GM18499 (cell line): ENCODE measurements around the gene IKZF1.

ENCODE experiments used
- ATAC-seq: cut with Tn5 transposase; IDR thresholded peaks from one replicate; pipeline ENCODE4 v1.9.1; 2021; ENCODE audit warnings: moderate number of reproducible peaks; ENCODE audit not compliant: insufficient read depth, unreplicated experiment

Gene IKZF1

GRCh38 chr7:50282813-50283605 lies 21.5 kb upstream of the IKZF1 start:
- no peak for ATAC-seq

GRCh38 chr7:50283731-50284130 lies 20.8 kb upstream of the IKZF1 start:
- ATAC-seq: no peak

DNA sequence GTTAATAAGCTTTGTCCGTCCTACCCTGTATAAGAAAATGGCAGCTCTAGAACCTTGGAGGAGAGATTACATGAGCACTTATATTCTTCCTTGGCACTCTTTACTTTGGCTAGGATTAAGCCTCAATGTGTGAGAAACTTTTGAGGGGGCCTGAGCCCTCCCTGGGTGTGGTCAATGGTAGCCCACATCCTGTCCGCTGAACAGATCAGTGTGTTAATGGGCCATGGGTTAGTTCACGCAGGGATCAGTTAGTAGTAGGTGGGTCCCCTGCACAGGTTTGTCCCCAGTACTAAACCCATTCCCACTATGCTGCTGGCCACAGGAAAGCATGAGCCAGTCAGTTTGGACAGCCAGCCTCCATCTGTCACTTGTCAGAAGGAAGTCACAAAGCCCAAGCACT lies 20.2 kb upstream of the IKZF1 start:
- ATAC-seq: no peak

DNA sequence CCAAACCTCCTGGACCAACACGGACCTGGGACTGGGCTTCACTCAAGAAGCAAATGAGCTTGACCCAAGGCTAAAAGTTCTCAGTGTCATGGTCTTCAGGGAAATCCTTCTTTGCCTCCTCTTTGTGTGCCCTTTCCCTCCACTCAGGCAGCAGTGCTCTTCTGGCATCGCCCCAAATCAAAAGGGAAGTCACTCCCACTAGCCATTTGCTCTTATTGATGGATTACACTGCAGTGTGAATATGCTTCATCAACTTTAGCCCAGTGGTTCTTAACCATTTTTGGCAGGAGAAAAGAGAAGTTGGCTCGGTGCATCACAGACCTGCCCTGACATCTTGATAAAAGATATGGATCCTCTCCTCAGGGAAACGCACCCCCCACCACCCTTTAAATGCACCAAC lies 19.2 kb upstream of the IKZF1 start:
- ATAC-seq: no peak

DNA sequence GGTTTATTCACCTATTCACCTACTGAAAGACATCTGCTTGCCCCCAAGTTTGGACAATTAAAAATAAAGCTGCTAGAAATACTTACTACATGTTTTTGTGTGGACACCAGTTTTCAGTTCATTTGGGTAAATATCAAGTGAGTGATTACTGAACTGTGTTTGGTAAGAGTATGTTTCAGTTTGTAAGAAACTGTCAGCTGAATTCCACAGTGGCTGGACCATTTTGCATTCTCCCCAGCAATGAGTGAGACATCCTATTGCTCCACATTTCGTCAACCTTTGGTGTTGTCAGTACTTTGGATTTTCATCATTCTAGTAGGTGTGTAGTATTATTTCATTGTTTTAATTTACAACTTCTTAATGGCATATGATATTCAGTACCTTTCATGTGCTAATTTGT lies 17.4 kb upstream of the IKZF1 start:
- no peak for ATAC-seq

DNA sequence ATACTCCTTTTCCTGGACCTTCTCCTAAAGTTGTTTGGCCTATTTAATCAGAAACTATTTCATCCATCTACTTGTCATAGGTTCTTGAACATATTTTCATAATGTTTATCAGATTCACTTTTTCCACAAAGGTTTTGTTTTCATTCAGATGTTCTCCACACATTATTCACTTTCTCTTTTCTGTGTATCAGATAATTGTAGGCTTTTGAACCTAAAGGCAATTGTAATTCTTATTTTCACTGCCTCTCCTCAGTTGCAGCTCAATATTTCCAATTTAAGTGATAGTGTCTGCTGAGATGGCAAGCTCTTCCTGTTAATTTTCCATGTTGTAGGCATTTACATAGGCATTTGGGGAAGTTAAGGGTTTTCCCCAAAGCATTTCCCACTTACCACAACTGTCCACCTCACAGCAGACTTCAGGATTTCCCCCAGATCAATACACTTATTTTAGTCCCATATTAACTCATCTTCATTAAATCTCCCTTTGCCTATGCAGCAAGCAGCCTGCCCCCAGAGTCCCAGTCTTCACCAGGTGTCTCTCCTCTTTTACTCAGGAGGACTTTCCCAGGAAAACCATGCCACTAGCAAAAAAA lies 12.3 kb upstream of the IKZF1 start:
- no peak for ATAC-seq

DNA sequence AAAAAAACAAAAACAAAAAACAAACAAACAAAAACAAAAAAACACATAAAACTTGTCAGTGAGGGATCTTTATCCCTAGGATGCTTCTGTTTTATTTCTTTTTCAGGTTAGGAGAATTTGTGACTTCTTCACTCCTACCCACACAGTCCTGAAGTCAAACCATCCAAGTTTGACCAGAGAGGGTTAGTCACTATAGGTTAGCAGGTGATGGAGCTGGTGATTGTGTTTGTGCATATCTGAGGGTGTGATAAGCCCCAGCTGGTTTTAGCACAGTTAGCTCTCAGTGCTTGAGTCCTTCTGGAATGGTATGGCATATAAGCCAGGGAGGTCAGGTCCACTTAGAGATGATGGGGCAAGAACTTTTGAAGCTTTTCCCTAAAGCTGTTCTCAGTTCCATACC lies 11.8 kb upstream of the IKZF1 start:
- ATAC-seq: no peak

DNA sequence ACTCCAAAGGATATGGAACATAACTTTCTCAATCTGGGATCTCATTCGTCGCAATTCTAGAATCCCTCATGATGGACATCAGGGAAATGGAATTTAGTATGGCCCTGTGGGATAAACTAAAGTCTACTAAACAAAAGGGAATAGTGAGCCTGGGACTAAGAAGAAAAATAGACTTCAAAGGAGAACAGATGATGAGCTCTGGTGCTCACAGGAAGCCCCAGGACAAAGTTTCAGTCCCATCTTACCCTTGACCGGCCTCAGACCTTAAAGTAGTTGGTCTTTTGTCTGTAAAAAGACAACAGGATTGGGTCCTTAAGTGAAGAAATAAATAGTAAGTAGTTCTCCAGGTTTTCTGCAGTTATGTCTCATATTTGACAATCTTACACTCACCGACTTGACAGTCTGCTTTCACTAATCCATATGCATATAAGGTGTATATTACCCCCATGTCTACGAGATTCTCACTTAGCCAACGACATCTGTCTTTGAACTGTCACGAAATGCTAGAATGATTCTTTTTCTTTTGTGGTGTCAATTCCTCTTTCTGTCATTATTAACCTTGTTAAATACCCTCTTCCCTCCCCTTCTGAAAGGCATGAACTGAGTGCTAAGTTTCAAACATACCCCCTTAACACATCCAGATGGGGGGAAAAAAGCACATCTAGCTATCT lies 10.9 kb upstream of the IKZF1 start:
- ATAC-seq: peak; percentile 69

DNA sequence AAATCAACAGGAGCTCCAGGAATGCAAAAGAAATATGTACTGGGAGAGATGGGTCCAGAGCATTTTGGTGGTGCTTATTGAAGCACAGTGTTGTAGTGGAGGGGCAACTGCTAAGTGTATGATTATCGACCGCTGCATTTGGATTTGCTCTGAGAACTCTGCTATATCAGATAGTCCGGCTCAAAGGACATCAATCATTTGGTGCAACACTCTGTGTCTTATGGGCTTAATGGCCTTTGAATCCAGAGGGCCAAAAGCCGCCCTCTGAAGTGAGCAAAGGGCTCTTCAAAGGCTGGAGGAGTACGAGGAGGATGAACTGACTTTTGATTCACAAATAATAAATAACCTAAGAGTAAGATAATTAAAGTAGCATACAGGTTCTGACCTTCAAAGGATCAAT lies 9.4 kb upstream of the IKZF1 start:
- no peak for ATAC-seq

- ATAC-seq: no peak
Observed at GRCh38 chr7:50296799-50297198, 7.7 kb upstream of the IKZF1 start.

DNA sequence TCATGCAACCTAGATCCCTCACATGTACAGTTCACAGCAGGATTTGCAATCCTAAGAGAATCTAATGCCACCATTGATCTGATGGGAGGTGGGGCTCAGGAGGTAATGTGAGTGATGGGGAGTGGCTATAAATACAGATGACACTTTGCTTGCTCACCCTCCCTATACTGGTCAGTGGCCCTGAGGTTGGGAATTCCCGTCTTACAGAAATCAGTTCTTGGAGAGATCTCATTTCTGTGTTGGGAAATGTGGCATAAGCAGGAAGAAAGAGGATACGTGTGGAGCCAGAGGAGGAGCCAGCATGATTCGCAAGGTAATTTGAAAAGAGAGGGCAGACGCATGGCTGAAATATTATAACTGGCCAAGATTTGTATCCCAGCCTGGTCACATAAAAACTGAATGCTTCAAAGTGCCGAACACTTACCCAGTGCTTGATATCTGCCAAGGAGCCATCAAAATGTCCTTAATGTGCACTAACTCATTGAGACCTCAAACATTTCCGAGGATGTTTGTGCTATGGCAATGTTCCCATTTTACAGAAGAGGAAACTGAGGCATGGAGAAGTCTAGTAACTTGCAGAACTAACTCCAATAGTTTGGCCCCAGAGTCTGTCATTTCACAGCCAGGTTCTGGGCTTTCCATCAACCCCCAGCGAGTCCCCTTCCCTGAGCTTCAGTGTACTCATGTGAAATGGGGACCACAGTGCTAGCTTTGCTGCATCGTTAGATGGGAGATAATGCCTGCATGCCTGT lies 5.5 kb upstream of the IKZF1 start:
- ATAC-seq: no peak

GRCh38 chr7:50300336-50300735 lies 4.2 kb upstream of the IKZF1 start:
- no peak for ATAC-seq

GRCh38 chr7:50302486-50303334 lies 1.8 kb upstream of the IKZF1 start:
- no peak for ATAC-seq

DNA sequence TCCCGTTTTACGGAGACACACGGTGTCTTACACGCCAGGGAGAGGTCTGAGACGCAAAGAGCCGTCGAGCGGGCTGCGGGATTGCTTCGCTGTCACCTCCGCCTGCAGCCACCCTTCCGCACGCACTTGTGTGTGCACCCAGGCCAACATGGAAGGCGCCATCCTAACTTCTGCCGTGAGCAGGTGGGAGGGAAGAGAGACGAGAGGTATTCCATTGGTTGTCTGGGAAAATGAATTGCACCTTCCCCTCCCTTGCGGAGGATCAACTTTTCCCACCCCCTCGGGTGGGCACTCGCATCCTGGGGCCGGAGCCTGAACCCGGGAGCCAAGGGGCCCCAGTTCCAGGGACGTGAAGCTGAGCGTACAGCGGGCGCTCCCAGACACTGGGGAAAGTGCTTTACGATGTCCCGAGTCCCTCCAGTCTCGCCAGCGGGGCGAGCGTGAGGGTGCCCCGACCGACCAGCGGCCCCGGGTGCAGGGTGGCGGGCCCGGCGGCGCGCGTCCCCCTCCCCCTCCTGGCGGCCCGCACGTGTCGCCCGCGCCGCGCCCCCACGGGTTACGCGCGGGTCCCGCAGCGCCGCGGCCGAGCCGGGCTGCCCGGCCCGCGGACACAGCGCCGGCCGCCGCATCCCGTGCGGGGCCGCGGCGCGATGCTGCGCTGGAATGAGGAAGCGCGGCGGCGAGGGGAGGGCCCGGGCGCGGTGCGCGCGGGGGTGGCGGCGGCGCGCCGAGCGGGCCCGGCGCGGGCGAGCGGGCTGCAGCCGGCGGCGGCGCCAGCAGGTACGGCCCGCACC lies 984 bp upstream of the IKZF1 start:
- no peak for ATAC-seq

GRCh38 chr7:50304911-50305582 lies 531 bp downstream of the IKZF1 start:
- peak; percentile 24 for ATAC-seq

DNA sequence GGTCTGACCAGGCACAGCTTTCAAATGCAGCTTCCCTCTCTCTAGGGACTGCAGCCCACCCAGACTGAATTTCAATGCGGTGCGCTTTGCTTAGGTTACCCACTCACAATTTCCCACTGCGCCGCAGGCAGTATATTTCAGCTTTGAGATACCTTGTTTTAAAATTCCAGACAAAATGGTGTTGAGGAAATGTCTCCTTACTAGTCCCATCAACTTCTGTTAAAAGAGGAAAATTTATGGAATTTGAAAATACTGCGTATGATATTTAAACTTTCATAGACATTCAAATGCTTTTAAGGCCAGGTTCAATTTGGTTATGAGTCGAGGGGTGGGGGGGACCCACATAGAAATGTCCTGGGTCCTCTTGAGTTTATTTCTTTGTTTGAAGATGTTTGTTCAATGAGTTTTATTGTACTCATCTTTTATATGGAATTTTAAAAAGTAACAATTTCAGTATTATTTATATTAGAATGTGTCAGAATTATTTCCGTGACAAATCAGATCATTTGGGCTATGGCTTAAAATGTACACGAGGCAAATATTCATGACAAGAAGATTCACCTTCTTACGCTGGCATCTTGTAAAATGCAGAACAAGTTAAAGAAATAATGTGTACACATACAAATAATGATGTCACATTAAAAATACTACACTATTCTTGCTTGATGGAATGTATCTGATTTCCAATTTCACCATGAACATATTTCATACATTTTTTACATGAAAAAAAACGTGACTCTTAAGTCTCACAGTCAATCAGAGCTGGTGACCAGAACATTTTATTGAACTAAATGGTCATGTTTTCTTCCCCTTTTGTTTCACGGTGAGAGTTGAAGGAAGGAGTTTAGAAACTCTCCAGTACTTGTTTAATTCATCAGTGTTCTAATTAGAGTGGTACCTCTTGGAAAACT lies 1.3 kb downstream of the IKZF1 start:
- no peak for ATAC-seq

DNA sequence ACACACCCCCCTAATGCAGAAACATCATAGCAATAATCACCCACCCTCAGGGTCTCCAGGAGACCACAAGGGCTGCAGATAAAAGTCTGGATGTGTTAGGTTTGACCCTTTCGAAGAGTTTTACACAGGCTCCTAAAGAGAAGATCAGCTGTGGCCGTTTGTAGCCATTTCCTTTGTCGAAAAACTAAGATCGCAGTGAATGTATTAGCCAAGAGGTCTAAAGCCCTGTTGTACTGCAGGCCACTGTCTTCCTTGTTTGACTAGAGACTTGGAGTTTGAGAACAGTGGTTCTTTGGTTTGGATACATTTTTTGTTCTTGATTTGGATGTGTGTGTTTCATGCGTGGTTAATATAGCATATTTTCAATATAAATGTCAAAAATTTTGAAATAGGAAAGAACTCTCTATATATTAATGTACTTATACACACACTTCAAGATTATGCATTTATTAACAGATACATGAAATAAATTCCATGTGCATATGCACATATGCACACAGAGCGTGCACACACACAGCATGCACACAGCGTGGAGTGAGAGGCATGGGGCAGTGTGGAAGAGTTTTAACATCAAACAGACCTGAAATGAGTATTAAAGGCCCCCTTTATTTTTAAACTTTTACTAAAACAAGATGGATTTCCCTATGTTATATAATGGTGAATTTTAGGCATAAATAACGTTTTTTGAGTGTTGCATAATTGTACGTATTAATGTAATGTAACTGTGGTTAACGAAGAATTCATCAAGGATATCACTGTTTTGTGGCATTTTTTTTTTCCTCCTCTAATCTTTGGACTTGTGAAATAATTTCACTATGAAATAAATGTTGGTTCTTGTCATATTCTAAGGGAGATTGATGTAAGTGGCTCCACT lies 2.2 kb downstream of the IKZF1 start:
- ATAC-seq: no peak
